UCSD-AML1 (cell line): ENCODE measurements around the gene PDGFRB.

Experiments used
- DNase-seq: peaks from one replicate; lab custom pipeline; 2025; ENCODE audit not compliant: unreplicated experiment; lab: John Stamatoyannopoulos, UW

The PDGFRB gene

DNA sequence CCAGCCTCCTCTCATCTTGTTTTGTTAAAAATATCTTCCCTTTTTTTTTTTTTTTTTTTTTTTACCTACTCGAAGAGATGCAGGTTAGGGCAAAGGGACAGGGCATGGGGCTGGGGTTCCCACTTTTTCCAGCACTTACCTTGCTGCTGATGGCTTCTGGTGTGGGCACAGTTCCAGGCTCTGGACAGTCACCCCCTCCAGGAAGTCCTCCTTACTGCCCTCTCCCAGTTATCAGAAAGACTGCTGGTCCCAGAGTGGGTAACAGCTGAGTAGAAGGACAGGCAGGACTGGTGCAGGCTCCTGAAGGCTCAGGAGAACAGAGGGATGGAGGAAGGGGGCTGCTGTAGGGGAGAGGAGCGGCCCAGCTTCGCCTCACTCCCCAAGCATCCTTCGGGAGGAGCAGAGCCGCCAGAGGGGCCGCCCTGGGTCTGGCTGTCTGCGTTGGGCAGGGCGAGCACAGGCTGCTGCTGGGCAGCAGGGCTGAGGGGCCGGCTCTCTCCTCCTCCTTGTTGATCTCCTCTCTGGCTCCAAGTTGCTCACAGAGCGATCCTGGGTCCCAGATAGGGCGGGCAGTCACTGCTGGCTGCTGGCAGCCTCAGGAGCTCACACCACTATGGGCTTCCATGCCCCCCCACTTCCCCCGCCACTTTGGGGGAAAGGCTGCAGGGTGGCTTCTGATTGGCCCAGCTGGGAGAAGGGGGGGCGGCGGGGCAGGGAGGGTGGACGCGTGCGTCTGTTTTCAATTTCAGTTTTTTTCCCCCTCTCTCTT is at the start of gene PDGFRB:
Gene PDGFRB (minus strand): TSS at position 588 of the 769 bp plus-strand sequence. CDS start 18,798 bp downstream, outside the sequence.
- DNase-seq = peak; percentile 55

DNA sequence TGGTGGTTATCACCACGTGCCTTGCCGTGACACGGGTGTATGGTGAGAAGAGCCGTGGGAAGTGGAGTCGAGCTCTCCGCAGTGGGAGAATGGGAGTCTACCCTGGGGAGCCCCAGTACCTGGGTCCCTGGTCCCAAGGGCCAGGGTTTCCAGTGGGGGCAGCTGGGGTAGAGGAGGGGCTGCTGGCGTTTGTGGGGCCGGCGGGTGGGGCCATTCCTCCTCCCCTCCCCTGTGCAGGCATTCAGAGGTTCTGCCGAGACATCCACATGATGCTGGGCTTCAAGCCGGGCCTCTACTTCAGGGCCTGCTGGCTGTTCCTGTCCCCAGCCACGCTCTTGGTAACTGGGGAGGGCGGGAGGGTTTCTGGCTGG is 48.9 kb upstream of the PDGFRB start:
- no peak for DNase-seq

- DNase-seq = no peak
Observed at GRCh38 chr5:150203832-150204589, 48.4 kb upstream of the PDGFRB start.

DNA sequence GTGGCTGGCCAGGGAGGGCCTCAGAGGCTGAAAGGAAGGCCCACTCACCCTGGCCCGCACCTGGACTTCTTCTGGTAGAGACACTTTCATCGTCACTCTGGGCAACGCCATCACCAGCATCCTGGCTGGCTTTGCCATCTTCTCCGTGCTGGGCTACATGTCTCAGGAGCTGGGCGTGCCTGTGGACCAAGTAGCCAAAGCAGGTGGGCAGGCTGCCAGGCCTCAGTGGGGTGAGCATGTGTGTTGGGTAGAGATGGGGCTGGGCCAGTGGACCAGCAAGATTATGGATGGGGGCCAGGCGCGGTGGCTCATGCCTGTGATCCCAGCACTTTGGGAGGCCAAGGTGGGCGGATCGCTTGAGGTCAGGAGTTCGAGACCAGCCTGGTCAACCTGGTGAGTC is 46.9 kb upstream of the PDGFRB start:
- DNase-seq = no peak

GRCh38 chr5:150197476-150197875 is 41.8 kb upstream of the PDGFRB start:
- no peak for DNase-seq

GRCh38 chr5:150196986-150197385 is 41.3 kb upstream of the PDGFRB start:
- no peak for DNase-seq

DNA sequence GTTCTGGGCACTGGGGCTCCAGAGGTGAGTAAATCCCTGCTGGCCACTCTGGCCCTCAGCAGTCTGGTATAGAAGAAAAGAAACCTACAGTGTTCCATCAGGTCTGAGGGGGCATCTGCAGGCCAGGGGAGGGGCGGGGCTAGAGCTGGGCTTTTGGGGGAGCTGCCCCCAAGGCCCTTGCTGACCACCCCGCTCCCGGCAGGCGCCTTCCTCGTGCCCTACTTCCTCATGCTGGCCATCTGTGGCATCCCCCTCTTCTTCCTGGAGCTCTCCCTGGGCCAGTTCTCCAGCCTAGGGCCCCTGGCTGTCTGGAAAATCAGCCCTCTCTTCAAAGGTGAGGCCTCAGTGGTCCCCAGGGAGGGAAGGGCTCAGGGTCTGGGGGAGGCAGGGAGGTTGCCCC is 40.9 kb upstream of the PDGFRB start:
- DNase-seq = no peak

- no peak for DNase-seq
Observed at GRCh38 chr5:150195736-150196485, 40.3 kb upstream of the PDGFRB start.

DNA sequence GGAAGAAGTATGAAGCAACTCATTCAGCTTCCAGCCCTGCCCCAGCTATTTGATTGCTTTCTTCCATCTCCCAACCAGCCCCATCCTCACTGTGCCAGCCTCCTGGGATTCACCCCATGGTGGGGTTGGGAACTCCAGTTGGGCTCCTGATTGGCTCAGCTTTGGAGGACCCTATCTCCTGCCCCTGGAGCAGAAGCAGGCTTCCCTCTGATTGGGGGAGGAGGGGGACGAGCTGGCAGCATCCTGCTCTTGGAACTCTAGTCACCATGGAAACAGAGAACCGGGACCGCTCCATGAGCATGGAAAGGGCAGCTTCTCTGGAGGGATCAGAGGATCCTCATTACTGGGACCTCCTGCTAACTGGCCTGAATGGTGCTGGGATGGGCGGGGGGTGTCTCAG is 36.8 kb upstream of the PDGFRB start:
- no peak for DNase-seq

GRCh38 chr5:150190987-150191386 is 35.3 kb upstream of the PDGFRB start:
- no peak for DNase-seq

GRCh38 chr5:150190503-150190979 is 34.9 kb upstream of the PDGFRB start:
- DNase-seq = no peak

DNA sequence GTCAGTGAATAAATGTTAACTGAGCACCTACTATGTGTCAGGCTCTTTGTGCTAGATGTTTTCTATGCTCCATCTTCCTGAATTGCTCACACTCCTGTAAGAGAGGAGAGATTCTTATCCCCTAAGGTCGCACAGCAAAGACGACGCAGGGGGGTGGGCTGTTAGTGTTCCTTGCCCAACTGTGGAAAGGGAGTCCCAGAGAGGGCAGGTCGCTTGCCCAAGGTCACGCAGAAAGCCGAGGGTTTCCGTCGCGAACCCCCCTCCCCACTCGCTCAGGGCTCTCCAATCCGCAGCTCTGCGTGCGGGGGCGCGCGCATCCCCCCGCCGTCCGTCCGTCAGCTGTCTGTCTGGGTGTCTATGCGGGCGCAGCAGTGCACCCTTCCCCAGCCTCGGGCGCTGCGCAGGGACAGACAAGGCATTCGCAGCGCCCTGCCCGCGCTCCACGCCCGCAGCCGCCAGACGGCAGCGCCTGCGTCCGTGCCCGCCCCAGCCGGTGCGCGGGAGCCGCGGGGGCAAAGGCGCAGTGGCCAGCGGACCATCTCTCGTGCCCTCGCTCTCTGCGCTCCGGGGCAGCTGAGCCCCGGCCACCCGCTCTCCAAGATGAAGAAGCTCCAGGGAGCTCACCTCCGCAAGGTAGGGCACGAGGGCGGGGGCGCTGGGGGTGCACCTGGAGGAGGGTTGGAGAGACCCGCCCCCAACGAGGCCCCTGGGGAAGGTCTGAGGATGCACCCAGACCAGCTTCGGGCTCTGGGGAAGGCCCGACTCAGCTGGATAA is 34.3 kb upstream of the PDGFRB start, which contains the start of gene SLC6A7:
Gene SLC6A7 (plus strand): TSS at position 335 of the 775 bp plus-strand sequence. CDS start 266 bp downstream, at position 601.
- no peak for DNase-seq

GRCh38 chr5:150189326-150189725 is 33.7 kb upstream of the PDGFRB start:
- no peak for DNase-seq

- no peak for DNase-seq
Observed at GRCh38 chr5:150188146-150188842, 32.6 kb upstream of the PDGFRB start.

DNA sequence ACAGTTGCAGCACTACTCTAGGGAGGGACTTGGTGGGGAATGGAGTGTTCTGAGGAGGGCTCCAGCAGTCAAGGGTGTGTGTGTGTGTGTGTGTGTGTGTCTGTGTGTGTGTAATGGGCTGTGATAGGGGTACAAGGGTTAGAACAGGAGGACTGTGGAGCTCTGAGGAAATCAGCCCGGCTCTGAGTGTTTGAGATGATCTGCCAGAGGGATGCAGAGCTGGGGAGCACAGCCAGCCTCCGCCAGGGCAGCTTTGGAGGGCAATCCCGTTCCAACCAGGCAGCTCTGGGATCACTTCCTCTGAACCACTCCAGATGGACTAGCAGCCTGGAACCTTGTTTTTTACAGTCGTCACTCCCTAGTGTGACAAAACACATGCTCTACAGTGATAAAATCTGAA is 31.3 kb upstream of the PDGFRB start:
- DNase-seq = no peak

DNA sequence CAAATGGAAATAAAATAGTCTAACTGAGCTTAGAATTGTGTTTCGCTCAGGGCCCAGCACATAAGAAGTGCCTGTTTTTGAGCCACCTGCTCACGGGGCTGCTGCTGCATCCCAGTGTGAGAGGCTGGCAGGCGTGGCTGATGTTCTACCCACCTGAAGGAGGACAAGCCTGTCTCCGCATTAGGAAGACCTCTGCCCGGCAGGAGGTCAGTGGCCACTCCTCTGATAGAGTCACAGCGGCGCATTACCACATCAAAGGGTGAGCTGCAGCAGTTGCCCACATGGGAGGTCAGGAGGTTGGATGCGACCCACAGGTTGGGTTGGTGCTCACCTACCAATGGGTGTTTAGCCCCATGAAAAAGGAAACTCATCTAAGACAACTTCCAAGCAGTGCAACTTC is 30.5 kb upstream of the PDGFRB start:
- DNase-seq = no peak

GRCh38 chr5:150184990-150185912 is 29.6 kb upstream of the PDGFRB start:
- DNase-seq = no peak

DNA sequence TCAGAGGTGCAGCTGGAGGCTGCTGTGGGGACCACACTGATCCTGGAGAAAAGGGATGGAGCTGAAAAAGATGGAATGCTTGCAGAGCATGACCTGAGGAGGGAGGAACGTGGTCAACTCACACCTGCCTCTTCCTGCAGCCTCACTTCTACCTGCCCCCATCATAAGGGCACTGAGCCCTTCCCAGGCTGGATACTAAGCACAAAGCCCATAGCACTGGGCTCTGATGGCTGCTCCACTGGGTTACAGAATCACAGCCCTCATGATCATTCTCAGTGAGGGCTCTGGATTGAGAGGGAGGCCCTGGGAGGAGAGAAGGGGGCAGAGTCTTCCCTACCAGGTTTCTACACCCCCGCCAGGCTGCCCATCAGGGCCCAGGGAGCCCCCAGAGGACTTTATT is 28.4 kb upstream of the PDGFRB start:
- DNase-seq = no peak

GRCh38 chr5:150183436-150183835 is 27.8 kb upstream of the PDGFRB start:
- no peak for DNase-seq
